HS-5 (cell line): ENCODE results near the gene COX17.

Experiments
- DNase-seq: peaks from one replicate; pipeline ENCODE4 v3.0.0-alpha.2; 2012; ENCODE audit warnings: low read depth

Gene COX17

GRCh38 chr3:119673875-119674274, 3.3 kb downstream of the COX17 start:
- no peak for DNase-seq

GRCh38 chr3:119672776-119673175, 4.4 kb downstream of the COX17 start:
- no peak for DNase-seq

- no peak for DNase-seq
Observed at GRCh38 chr3:119669906-119670570, 7.2 kb downstream of the COX17 start.

- DNase-seq: no peak
Observed at GRCh38 chr3:119665954-119666559, 11.1 kb downstream of the COX17 start.

- DNase-seq: no peak
Observed at GRCh38 chr3:119664850-119665379, 12.3 kb downstream of the COX17 start.

- DNase-seq: no peak
Observed at GRCh38 chr3:119664370-119664769, 12.8 kb downstream of the COX17 start.

DNA sequence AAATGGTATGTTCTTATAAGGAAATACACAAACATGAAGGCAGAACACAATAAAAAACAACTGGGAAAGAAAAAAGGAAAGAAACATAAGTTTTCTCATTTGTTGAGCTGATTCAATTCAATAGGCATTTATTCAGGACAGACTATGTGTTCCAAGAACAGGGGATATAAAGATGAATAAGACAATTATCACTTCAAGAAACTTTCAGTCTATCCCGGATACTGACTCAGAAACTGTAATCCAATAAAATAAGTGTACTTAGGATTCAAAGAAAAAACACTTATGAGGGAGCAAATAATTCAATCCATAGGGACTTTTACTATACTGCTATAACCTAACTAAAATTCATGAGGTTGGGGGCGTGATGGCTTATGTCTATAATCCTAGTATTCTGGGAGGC, 13.3 kb downstream of the COX17 start:
- no peak for DNase-seq

DNA sequence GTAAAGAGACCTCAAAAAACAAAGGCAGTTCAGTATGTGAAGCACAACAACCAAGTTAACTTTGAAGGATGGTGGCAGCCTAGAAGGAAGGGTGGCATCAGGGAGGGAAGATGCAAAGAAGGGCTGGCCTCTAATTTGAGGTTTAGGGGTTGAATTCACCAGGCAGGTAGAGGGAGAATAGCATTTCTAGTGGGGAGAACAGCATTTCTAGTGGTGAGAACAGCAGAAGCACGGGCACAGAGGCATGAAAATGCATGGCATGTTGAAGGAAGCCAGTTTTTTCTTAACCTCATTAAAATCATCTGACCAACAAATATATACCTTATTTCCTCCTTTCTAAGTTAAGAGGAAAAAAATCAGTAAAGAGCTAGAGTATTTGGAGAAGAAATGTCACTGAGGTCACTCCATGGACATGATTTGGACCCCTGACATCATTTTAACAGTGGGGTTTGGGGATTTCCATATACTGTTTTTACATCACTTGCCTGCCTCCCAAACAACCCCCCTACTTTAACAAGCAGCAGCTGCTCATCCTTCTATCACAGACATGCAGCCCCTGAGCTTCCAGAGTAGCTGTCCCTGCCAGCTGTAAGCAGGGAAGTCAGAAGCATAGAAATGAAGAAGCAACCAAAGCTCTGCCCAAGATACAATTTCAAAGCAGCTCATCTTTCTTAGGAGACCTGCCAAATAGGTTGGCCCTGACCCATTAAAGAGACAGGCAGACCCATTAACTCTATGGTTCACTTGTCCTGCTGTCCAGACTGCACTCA, 14.4 kb downstream of the COX17 start:
- no peak for DNase-seq

DNA sequence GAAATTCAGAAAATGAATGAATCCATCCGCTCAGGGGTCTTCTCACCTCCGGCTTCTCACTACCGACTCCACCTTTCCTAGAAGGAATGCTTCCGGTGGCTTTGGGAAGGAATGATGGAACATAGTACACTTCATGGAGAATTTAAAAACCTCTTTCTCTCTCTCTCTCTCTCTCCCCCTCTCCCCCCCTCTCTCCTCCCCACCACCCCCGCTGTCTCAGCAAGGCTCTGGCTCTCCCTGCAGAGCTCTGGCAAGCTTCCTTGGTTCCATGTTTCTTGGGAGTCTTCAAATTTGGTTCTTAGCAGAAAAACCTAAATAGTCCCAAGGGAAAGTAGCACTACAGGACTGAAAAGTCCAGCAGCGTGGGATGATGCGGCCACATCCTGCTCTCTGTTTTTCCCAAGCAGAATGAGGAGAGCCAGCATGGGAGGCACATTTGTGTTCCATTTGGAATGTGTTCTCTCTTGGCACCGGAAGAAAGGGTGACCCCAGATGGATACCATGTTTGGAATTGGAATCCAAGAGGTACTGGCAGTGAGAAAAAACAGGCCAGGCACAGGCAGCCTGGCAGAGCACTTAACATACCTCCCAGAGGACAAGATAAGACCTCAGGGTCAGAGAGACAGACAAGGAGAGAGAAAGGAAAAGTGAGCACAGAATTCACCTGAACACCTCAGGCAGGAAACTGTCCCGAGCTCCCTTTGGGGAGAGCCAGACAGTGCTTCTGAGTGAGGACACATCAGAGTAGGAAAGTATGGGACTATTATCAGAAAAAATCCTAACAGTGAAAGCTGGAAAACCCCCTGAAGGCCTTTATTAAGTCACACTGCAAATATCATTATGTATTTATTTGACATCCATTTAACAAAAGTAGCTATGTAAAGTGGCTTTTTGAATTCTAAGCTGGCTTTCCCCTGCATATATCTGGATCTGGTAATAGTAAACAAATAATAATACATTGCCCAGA, 16.4 kb downstream of the COX17 start, which contains the start of gene POPDC2:
Gene POPDC2, minus strand, starts transcription at position 116 of the 967 bp plus-strand sequence. CDS start 166 bp downstream, outside the sequence.
- no peak for DNase-seq

- no peak for DNase-seq
Observed at GRCh38 chr3:119659606-119660291, 17.5 kb downstream of the COX17 start.

- DNase-seq: no peak
Observed at GRCh38 chr3:119658994-119659393, 18.2 kb downstream of the COX17 start.

- DNase-seq: no peak
Observed at GRCh38 chr3:119657887-119658702, 19.1 kb downstream of the COX17 start.

DNA sequence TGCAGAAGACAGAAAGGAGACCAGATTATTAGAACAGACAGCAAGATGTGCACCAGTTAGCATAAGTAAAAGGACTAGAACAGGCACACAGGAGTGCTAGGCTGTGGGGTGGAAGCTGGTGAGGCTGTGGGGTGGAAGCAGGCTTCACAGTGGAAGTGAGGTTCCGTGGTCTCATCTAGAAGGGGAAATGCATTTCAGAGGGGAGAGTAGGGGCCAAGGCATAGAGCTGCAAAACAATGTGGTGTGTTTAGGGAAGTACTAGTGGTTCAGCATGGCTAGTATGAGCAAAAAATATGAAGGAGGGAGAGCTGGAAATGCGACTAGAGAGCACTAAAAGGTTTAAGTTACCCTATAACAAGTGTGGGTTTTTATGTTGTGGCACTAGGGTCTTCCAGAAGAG, 23.3 kb downstream of the COX17 start:
- no peak for DNase-seq

DNA sequence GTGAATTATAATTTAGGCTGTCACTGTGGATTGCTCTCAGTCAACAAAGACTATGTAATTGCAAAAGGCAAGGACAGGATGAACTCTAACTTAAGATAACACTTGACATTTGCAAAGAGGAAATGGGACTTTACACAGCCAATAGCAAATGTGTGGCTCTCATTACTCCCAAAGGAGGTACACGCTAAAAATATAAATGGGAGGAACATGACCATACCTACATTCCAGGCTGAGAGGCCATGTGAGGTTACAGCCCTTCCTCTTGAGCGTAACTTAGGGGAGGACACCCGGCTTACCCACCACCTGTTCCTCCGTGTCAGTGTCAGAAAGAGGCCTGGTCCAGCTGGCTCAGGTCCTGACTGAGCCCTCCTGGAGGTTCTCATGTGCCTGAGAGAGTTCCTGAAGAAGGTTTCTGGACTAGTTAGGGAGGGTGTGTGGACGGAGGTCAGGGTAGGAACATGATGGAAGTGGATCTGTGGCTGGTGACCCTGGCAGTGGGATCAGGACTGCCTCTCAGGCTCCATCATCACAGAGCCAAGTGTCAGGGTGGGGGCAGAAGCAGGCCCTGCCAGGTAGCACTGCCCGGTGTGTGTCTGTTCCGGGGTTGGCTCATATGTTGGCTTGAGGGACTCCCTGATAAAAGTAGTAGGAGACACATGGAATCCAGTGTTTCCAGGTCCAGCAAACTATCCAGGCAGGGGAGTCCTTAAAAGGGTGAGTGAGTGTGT, 24.7 kb downstream of the COX17 start:
- no peak for DNase-seq

GRCh38 chr3:119649761-119650160, 27.4 kb downstream of the COX17 start:
- DNase-seq: no peak

- DNase-seq: no peak
Observed at GRCh38 chr3:119647843-119648575, 29.2 kb downstream of the COX17 start.

- no peak for DNase-seq
Observed at GRCh38 chr3:119647171-119647570, 30.0 kb downstream of the COX17 start.

GRCh38 chr3:119645813-119646212, 31.4 kb downstream of the COX17 start:
- no peak for DNase-seq

GRCh38 chr3:119644481-119644880, 32.7 kb downstream of the COX17 start:
- DNase-seq: no peak
